GM12891 (cell line): ENCODE measurements around the gene DPPA5.

Experiments used
- POLR2A ChIP-seq: IDR thresholded peaks from 2 replicates; pipeline ENCODE4 v1.6.1; 2011; ENCODE audit warnings: low read depth, low read length, control low read depth
- POLR2AphosphoS5 ChIP-seq: IDR thresholded peaks from 2 replicates; pipeline ENCODE4 v1.6.1; 2011; ENCODE audit warnings: low read depth, low read length, control low read depth
- TAF1 ChIP-seq: IDR thresholded peaks from 2 replicates; pipeline ENCODE4 v1.6.1; 2011; ENCODE audit warnings: low read depth, low read length, control low read depth

DNA sequence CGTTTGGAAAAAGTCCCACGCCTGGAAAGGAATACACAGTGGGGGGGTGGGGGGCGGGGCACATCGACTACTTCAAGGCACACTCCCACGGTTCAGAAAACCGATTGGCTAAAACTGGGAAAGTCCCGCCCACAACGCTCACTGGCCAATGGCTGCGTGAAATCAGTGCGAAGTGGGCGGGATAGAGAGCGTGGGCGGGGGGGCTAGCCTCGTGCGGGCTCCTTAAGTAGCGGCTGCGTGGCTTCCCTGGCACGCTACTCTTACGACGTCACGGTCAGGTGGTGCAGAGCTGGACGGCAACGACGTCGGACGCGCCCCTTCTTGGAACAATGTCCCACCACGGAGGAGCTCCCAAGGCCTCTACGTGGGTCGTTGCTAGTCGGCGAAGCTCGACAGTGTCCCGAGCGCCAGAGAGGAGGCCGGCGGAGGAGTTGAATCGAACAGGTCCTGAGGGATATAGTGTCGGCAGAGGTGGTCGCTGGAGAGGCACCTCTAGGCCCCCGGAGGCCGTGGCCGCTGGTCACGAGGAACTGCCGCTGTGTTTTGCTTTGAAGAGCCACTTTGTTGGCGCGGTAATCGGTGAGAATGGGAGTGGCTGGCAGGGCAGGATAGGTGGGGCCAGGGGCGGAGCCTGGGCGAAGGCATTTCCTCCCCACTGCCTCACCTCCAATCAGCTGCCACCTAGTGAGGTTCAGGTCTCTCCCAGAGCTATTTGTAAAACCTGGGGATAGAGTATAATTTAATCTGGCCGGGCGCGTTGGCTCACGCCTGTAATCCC, 40.7 kb upstream of the DPPA5 start, which contains the start of gene DDX43:
- TF ChIP-seq POLR2AphosphoS5 (no peak), POLR2A (no peak), TAF1 (no peak)
